ENCODE results near the gene KRT17.
"Not testable (repeated sequence)": the region's sequence is repeated elsewhere in the genome, so short reads cannot be mapped to it uniquely, and the experiment has no call there.

KRT17 gene

DNA sequence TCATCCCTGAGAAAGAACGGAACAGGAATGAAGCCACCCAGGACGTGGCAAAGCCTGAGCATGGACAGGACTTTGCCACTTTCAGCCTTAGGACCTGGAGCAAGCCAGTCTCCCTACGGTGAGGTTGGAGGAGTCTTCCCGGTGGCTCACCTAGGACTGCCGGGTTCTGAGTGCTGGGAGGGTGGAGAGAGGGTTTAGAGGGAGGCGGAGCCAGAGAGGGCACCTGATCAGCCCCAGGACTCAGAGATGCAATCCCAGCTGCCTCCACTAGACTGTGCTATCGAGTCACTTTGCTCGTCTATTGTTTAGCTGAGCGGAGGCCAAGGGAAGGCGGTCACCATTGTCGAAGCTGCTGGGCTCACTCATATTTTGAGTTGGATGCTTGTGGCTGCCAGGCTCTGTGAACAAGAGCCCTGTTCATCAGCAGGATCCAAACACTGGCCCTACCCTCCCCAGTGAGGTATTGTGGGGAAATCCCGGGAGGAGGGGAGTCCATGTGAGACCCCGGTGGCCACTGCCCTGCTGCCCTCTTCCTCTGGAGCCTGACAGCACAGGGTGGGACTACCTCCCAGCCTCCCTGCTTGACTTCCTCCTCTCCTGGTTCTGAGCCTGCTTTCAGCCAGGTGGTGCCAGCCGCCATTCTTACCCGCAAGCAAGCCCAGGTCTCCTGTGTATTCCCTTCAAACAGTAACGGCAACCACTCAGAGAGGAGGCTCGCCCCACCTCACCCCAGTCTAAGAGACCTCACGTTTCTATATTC, 44.7 kb downstream of the KRT17 start:
- DNase-seq (ENCODE audit: low spot score): peak; percentile 87
- FAIRE-seq: no peak

DNA sequence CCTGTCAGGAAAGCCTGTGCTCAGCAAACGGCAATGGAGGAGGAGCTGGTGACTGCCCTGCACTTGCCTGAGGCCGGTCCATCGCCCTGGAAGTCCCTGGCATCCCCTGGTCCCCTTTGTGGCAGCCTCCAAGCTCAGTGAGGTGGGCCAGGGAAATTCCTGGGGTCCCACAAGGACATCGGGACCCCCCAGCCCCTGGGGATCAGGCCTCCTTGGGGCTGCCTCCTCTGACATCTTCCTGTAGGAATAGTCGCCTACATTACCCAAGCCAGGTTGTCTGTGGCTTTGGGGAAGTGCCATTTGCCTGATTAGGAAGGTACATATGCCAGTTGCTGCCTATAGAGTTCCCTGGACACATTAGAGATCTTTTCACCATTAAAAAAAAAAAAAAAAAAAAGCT, 45.4 kb downstream of the KRT17 start:
- DNase-seq (ENCODE audit: low spot score) (no peak), FAIRE-seq (no peak)

DNA sequence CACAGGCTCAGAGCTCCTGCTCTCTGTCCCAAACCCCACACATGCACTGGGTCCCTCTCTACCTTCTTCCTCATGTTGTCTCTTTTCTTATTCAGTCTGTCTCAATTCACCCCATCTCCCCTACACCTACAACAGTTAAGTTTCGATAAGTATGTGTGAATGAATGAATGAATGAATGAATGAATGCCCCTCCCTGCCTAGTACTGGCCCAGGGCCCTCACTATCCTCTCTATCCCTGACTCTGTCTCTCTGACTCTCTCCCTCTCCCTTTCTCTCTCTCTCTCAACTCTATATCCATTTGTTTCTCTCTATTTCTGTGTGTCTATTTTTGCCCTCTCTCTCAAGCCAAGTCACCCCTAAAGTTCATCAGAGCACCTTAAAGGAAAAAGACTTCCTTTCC, 45.8 kb downstream of the KRT17 start:
- FAIRE-seq (no peak), DNase-seq (ENCODE audit: low spot score) (no peak)

DNA sequence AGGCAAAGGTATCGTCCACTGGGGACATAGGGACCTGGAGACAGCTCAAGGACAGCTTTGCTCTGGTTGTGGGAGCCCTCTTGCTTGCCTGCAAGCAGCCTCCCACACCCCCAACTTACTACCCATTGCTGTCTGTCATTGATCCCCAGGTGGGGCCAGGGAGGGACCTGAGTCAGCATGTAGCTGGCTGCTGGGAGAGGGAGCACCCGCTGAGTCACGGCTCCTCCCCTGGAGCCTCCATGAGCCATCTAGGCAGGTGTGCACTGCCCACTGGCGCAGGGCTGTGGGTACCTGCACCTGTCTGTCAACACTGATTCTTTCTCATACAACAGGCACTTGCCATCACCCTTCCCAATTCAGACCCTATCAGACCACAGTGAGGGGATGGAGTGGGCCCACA, 47.6 kb downstream of the KRT17 start:
- FAIRE-seq; DNase-seq (ENCODE audit: low spot score): not testable (repeated sequence)

DNA sequence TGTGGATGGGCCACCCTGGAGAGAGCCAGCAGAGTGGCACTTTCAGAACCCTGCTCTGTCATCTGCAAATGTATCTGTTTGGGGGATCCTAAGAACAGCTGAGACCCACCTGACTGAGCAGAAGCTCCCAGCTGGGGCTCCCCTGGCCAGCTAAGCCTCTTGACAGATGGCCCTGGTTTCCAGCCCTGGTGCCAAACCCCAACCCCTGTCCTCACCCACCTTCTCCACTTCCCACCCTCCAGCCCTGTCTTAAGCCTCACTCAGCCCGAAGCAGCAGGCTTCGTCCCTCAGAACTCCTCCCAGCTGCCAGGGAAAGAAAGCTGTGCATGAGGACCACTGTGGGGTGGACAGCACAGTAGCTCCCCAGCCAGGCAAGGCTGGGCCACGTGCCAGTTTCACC, 49.0 kb downstream of the KRT17 start:
- DNase-seq (ENCODE audit: low spot score) (no peak), FAIRE-seq (no peak)

DNA sequence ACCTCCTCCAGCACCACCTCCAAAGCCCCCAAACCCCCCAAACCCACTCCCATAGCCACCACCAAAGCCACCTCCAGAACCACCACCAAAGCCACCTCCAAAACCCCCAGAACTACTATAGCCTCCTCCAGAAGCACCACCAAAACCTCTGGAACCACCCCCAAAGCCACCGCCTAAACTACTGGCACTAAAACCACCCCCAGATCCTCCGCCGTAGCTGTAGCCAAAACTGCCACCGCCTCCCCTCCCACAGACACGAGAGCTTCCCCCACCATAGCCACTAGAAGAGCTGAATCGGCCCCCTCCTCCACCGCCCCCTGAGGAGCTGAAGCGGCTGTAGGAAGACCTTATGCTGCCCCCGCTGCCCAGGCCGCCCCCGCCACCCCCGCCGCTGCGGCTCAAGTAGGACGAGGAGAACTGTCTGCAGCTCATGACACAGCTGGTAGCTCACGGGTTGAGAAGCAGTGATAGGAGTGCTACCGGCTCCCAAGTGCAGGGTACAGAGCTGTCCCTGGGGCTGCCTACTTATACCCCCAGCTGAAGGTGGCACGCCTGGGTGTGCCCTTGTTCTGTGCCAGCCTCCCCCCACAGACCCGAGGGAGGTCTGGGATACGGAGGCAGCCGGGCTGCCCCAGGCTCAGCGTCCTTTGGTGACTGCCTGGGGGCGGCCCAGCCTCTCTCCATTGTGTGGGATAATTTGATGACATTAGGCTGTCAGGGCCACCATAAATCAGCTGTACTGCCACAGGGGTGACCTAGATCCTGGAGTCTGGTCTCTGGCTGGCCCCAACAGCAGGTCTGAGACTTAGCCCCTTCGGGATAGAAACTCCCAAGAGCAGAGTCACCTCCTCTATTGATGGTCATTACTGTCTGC, 52.6 kb downstream of the KRT17 start, which contains the start of gene KRT9:
Gene KRT9 (minus strand): TSS at position 499 of the 874 bp plus-strand sequence. CDS start 67 bp downstream, at position 432.
- DNase-seq (ENCODE audit: low spot score) (no peak), FAIRE-seq (peak; percentile 27)

All from urothelium cell line (cell line).